RWPE2 (cell line): Measurements from ENCODE around the gene GIMAP1.

Experiments used
- ATAC-seq: fragments of 200-7000 bp; cut with Tn5 transposase; 3 replicates; pipeline ENCODE4 v1.9.1; 2021; ENCODE audit warnings: low read depth
- DNase-seq: peaks from one replicate; pipeline ENCODE4 v3.0.0-alpha.2; 2020; ENCODE audit warnings: low spot score
- H3K27ac ChIP-seq: fragments of 450-650 bp; 2 replicates; pipeline ENCODE4 v1.5.1; 2017; ENCODE audit warnings: mild to moderate bottlenecking; ENCODE audit not compliant: poor library complexity, severe bottlenecking
- H3K27me3 ChIP-seq: fragments of 250-450 bp; sonication (Bioruptor Pico); 2 replicates; pipeline ENCODE4 v1.5.1; 2021; ENCODE audit warnings: mild to moderate bottlenecking, moderate library complexity; ENCODE audit not compliant: insufficient read depth, poor library complexity, severe bottlenecking
- H3K36me3 ChIP-seq: fragments of 250-450 bp; sonication (Bioruptor Pico); 2 replicates; pipeline ENCODE4 v1.5.1; 2020; ENCODE audit warnings: low read depth, mild to moderate bottlenecking, moderate library complexity
- H3K4me1 ChIP-seq: fragments of 250-450 bp; sonication (Bioruptor Pico); 2 replicates; pipeline ENCODE4 v1.5.1; 2021; ENCODE audit warnings: mild to moderate bottlenecking, moderate library complexity; ENCODE audit not compliant: insufficient read depth, poor library complexity, severe bottlenecking
- H3K4me3 ChIP-seq: fragments of 250-450 bp; sonication (Bioruptor Pico); 2 replicates; pipeline ENCODE4 v1.5.1; 2021; ENCODE audit warnings: mild to moderate bottlenecking, moderate library complexity; ENCODE audit not compliant: severe bottlenecking
- H3K9me3 ChIP-seq: fragments of 250-450 bp; sonication (Bioruptor Pico); 2 replicates; pipeline ENCODE4 v1.5.1; 2021; ENCODE audit warnings: mild to moderate bottlenecking, moderate library complexity; ENCODE audit not compliant: severe bottlenecking
- TF ChIP-seq, protein P1 (sequence below): fragments of 450-650 bp; IDR thresholded peaks from one replicate; pipeline ENCODE4 v1.5.1; 2017; ENCODE audit warnings: mild to moderate bottlenecking, moderate library complexity; ENCODE audit not compliant: poor library complexity, severe bottlenecking

Gene GIMAP1

DNA sequence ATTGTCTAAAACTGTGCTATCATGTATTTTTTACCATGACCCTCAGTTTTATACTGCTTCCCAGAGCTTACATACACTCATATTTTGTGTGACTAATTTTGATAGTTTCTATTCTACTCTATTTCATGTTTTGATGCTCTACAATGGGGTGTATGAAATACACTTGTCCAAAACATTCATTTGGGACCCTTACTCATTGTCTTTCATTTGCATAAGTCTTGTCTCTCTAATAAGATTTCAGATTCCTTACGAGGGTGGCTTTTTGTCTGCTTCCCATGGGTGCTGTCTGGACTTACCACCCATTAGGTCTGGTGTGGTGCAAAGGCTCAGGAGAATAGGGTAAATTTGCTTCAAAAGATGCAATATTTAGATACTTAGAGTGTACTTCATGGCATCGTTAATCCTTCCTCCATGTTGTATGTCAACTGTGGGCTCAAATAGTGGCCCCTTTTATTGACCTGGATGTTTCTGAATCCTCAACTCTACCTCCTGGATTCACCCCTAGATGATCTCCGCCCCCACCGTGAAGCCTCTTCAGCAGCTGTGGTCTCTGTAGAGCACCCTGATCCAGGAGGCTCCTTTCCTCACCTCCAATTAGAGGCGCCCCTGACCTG lies 17.2 kb downstream of the GIMAP1 start:
- H3K4me1 ChIP-seq = peaks cover 4% of the 10 kb centered on the region
- no peak for DNase-seq
- ATAC-seq = no peak
- no peak overlapping the region for H3K4me3 ChIP-seq
- TF ChIP-seq, protein P1, sequence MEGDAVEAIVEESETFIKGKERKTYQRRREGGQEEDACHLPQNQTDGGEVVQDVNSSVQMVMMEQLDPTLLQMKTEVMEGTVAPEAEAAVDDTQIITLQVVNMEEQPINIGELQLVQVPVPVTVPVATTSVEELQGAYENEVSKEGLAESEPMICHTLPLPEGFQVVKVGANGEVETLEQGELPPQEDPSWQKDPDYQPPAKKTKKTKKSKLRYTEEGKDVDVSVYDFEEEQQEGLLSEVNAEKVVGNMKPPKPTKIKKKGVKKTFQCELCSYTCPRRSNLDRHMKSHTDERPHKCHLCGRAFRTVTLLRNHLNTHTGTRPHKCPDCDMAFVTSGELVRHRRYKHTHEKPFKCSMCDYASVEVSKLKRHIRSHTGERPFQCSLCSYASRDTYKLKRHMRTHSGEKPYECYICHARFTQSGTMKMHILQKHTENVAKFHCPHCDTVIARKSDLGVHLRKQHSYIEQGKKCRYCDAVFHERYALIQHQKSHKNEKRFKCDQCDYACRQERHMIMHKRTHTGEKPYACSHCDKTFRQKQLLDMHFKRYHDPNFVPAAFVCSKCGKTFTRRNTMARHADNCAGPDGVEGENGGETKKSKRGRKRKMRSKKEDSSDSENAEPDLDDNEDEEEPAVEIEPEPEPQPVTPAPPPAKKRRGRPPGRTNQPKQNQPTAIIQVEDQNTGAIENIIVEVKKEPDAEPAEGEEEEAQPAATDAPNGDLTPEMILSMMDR = no peak
- no peak overlapping the region for H3K27ac ChIP-seq
- H3K9me3 ChIP-seq = peaks cover 2% of the 10 kb centered on the region
- H3K36me3 ChIP-seq = no peaks in the 10 kb centered on the region
- H3K27me3 ChIP-seq = no peaks in the 10 kb centered on the region

- DNase-seq (no peak), ATAC-seq (no peak)
- Histone ChIP-seq H3K27me3 (no peaks in the 10 kb centered on the region), H3K27ac (no peak overlapping the region), H3K36me3 (no peaks in the 10 kb centered on the region), H3K4me1 (peaks cover 9% of the 10 kb centered on the region), H3K9me3 (no peaks in the 10 kb centered on the region), H3K4me3 (no peak overlapping the region)
- TF ChIP-seq, protein P1 = no peak
These were observed 17.8 kb downstream of the GIMAP1 start for GRCh38 chr7:150734254-150734653.

- Histone ChIP-seq H3K4me1 (peaks cover 13% of the 10 kb centered on the region), H3K4me3 (no peak overlapping the region), H3K27me3 (no peaks in the 10 kb centered on the region), H3K36me3 (no peaks in the 10 kb centered on the region), H3K27ac (no peak overlapping the region), H3K9me3 (peaks cover 4% of the 10 kb centered on the region)
- DNase-seq (no peak), ATAC-seq (no peak)
- TF ChIP-seq, protein P1 = no peak
These were observed 19.4 kb downstream of the GIMAP1 start for GRCh38 chr7:150735596-150736358.

DNA sequence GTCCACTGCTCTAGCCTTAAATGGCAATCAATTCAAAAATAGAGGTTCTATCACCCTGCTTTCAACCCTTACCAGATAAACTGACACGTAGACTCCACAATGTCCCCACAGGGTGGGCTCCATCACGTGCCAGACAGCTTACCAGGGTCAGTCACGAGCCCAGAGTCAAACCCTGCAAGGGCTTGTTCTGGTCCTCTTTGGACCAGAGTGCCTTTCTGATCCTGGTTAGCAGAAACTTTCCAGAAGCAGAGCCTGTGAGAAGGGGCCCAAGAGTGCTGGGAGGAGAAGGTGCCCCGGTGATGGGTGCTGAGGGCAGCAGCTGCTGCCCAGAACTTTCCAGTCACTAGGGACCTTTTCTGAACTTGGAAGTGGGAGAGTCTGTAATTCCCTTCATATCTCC lies 20.5 kb downstream of the GIMAP1 start:
- Histone ChIP-seq H3K4me3 (no peak overlapping the region), H3K36me3 (no peaks in the 10 kb centered on the region), H3K27ac (no peak overlapping the region), H3K4me1 (peaks cover 13% of the 10 kb centered on the region), H3K27me3 (no peaks in the 10 kb centered on the region), H3K9me3 (peaks cover 4% of the 10 kb centered on the region)
- TF ChIP-seq, protein P1 = no peak
- ATAC-seq = no peak
- DNase-seq = no peak
